GM12865 (cell line): ENCODE data around the gene GINS2.

Source experiments
- DNase-seq: peaks from one replicate; pipeline ENCODE4 v3.0.0; 2010; ENCODE audit warnings: low read depth
- H3K4me3 ChIP-seq: 2 replicates; pipeline ENCODE4 v1.5.1; 2011; ENCODE audit warnings: mild to moderate bottlenecking, low read depth, low read length, control low read depth
- TF ChIP-seq, protein P1 (sequence below): IDR thresholded peaks from 2 replicates; pipeline ENCODE4 v1.5.1; 2011; ENCODE audit warnings: low read length, control low read depth, low read depth, inconsistent platforms; ENCODE audit not compliant: insufficient read depth; ENCODE audit errors: missing control alignments

The GINS2 gene

DNA sequence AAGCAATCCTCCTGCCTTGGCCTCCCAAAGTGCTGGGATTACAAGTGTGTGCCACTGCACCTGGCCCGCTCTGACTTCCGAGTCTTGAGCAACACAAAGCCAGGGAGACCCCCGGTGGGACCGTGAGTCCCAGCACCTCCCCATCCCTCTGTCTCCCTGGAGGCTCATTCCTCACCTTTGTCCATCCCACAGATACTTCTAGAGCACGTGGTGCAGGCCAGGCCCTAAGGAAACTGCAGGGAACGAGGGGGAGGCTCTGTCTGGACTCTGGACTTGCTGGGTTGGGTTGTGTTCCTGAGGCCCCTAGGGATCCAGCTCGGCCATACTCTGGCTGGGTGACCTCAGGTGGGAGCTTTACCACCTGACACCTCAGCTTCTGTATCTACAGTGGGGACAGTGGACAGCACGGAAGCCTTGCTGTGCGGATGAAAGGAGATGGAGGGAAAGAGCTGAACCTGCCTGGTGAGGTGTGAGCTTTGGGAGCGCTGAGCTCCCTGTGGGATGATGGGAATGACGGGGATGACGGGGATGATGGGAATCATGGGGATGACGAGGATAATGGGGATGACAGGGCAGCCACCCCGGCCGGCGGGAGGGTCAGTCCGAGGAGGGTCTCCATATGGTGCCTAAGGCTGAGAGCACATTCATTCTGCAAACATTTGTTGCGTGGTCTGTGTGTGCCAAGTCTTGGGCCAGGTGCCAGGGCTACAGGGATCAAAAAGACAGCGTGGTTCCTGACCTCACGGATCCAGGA is 35.5 kb upstream of the GINS2 start:
- no peak overlapping the region for H3K4me3 ChIP-seq
- no peak for DNase-seq
- TF ChIP-seq, protein P1, sequence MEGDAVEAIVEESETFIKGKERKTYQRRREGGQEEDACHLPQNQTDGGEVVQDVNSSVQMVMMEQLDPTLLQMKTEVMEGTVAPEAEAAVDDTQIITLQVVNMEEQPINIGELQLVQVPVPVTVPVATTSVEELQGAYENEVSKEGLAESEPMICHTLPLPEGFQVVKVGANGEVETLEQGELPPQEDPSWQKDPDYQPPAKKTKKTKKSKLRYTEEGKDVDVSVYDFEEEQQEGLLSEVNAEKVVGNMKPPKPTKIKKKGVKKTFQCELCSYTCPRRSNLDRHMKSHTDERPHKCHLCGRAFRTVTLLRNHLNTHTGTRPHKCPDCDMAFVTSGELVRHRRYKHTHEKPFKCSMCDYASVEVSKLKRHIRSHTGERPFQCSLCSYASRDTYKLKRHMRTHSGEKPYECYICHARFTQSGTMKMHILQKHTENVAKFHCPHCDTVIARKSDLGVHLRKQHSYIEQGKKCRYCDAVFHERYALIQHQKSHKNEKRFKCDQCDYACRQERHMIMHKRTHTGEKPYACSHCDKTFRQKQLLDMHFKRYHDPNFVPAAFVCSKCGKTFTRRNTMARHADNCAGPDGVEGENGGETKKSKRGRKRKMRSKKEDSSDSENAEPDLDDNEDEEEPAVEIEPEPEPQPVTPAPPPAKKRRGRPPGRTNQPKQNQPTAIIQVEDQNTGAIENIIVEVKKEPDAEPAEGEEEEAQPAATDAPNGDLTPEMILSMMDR, result no peak

DNA sequence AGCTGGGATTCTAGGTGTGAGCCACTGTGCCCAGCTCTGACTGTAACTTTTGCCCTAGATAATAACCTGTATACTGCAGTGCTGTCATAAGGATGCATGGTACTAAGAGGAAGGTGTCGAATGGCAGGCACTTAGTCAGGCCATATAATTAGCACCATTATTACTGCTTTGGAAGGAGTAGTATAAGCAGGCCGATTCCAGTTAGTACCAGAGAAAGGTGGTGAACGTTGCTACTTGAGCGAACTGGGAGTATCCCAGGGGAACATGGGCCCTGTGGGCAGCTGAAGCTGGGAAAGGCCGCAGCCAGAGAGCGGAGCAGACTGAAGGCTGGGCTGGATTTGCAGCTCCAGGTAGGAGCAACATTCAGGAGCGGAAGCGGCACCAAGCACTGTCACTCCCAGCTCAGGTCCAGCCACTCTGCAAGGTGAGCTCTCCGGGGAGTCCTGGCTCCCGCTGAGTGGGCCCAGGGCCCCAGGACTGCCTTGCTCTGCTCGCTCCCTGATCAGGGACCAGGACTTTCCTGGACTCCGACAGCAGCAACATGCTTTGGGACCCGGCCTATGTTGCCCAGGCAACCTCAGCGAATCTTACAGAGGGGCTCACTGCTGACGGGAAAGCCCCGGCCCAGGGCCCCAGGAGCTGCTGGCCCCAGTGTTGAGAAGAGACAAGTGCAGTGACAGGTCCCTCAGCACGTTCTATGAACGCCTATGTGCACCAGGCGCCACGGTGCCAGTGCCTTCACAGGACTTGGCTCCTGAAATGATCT is 33.6 kb upstream of the GINS2 start:
- no peak overlapping the region for H3K4me3 ChIP-seq
- TF ChIP-seq, protein P1, result no peak
- DNase-seq, result no peak

DNA sequence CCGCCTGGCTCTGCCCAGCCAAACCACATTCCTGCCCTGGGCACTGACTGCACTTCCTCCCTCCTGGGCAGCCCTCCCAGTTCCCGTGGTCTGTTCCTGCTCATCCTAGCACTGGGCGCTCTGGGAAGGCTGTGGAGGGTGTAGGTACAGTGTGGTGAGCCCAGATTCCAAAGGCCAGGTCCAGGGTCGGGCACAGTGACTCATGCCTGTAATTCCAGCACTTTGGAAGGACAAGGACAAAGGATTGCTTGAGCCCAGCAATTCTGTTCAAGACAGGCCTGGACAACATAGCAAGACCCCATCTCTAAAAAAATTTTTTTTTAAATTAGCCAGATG is 31.5 kb upstream of the GINS2 start:
- TF ChIP-seq, protein P1, result no peak
- H3K4me3 ChIP-seq, result no peak overlapping the region
- DNase-seq, result no peak

DNA sequence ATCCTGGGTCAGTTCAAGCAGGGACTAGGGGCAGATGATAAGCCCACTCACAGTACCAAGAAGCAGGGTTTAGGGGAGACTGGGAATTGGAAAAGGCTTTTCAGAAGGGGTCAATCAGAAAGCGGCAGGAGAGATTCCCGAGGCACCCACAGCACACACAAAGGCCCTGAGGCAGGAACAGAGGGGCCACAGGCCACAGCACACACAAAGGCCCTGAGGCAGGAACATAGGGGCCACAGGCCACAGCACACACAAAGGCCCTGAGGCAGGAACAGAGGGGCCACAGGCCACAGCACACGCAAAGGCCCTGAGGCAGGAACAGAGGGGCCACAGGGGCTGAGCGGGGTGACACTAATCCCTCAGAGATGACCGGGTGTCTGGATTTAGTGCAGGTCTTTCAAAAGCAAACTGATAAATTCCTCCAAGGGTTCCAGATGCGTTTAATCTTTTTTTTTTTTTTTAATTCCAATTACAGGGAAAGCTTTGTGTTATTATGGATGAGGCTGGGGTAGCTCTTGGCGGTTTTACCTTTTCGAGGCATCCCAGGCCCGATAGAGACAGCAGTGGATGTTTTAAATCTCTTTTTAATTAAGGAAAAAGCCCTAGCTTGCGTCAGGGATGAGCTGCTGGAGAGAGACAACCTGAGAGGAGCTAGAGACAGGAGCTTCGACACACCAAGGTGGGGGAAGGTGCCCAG is 31.0 kb upstream of the GINS2 start:
- TF ChIP-seq, protein P1, result no peak
- no peak overlapping the region for H3K4me3 ChIP-seq
- no peak for DNase-seq

DNA sequence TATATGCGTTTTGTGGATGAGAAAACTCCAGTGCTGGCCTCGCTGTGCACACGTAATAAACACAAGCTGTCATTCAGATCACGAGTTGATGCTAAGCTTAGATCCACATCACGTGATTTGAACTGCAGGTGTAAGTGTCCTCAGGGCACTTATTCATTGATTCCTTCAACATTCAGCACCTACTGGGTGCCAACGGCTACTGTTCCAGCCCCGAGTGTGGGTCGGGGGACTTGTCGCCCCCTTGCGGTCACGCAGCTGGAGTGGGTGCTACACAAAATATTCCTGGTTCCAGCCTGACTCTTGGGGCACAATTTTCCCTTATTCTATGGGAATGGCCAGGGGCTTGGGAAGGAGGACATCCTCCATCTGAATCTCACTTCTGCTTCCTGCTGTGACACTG is 29.9 kb upstream of the GINS2 start:
- TF ChIP-seq, protein P1, result peak; percentile 64
- no peak overlapping the region for H3K4me3 ChIP-seq
- peak; percentile 42 for DNase-seq

DNA sequence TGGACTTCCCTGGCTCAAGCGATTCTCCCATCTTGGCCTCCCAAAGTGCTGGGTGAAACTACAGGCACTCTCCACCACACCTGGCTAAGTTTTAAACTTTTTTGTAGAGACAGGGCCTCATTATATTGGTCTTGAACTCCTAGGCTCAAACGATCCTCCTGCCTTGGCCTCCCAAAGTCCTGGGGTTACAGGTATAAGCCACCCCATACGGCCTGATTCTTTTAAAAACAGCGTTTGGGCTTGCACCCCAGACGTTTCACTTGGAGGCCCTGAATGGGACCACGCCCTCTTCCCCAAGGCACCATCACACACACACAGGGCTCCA is 29.4 kb upstream of the GINS2 start:
- TF ChIP-seq, protein P1, result no peak
- DNase-seq, result no peak
- H3K4me3 ChIP-seq, result no peak overlapping the region
